Measurements from ENCODE around the gene CLDND1.

The CLDND1 gene

GRCh38 chr3:98497381-98497780 lies 25.3 kb downstream of the CLDND1 start, which contains the start of gene OR5K2:
Gene OR5K2, plus strand, starts transcription at chr3:98497681. Its CDS starts 0 bp downstream, at chr3:98497681.
- H3K27ac ChIP-seq (ENCODE audit: low read depth, low read length), result no peak within 1 kb of the TSS
- H3K36me3 ChIP-seq (ENCODE audit: control insufficient read depth, insufficient read depth, low read length), result no peaks in the 10 kb centered on the region
- no peak within 1 kb of the TSS for H3K9ac ChIP-seq (ENCODE audit: low read length)
- no peak within 1 kb of the TSS for H3K4me3 ChIP-seq (ENCODE audit: low read length)
- no peaks in the 10 kb centered on the region for H3K27me3 ChIP-seq (ENCODE audit: control insufficient read depth, insufficient read depth, low read length)
- no peaks in the 10 kb centered on the region for H3K4me1 ChIP-seq (ENCODE audit: control insufficient read depth, insufficient read depth, low read length)

- Histone ChIP-seq H3K9ac (ENCODE audit: low read length) (no peak overlapping the region), H3K4me1 (ENCODE audit: control insufficient read depth, insufficient read depth, low read length) (no peaks in the 10 kb centered on the region), H3K36me3 (ENCODE audit: control insufficient read depth, insufficient read depth, low read length) (no peaks in the 10 kb centered on the region), H3K27ac (ENCODE audit: low read depth, low read length) (no peak overlapping the region), H3K27me3 (ENCODE audit: control insufficient read depth, insufficient read depth, low read length) (no peaks in the 10 kb centered on the region), H3K4me3 (ENCODE audit: low read length) (no peak overlapping the region)
Measured at GRCh38 chr3:98483626-98484025, 39.1 kb downstream of the CLDND1 start.

- no peaks in the 10 kb centered on the region for H3K4me1 ChIP-seq (ENCODE audit: control insufficient read depth, insufficient read depth, low read length)
Measured at GRCh38 chr3:98482717-98483482, 39.8 kb downstream of the CLDND1 start.

More at GRCh38 chr3:98482717-98483482, 39.8 kb downstream of the CLDND1 start:
- Histone ChIP-seq H3K9ac (ENCODE audit: low read length) (no peak overlapping the region), H3K27me3 (ENCODE audit: control insufficient read depth, insufficient read depth, low read length) (no peaks in the 10 kb centered on the region), H3K4me3 (ENCODE audit: low read length) (no peak overlapping the region), H3K36me3 (ENCODE audit: control insufficient read depth, insufficient read depth, low read length) (no peaks in the 10 kb centered on the region), H3K27ac (ENCODE audit: low read depth, low read length) (no peak overlapping the region)

All from rectal smooth muscle tissue (tissue), 1 donor.